Stimulated activated naive CD8-positive, alpha-beta T cell treated with anti-CD3 and anti-CD28 coated beads, Interleukin-15, amount 100 ng/mL, for 72 hours (primary cell): ENCODE results near the gene GRB10.

Source experiments
- ATAC-seq: fragments of 150-1000 bp; cut with Tn5 transposase; 2 replicates; pipeline ENCODE4 v1.10.0; 2021; ENCODE audit warnings: mild to moderate bottlenecking, moderate library complexity
- DNase-seq, 2 donors: peaks; one replicate each; pipeline ENCODE4 v3.0.0; 2021 to 2022
- H3K27ac Mint-ChIP-seq, 2 donors: one replicate each; pipeline ENCODE4 v1.8.0; 2022; ENCODE audit warnings: mild to moderate bottlenecking in 2 of 2, mixed read lengths in 2 of 2, moderate library complexity in 2 of 2
- H3K27me3 Mint-ChIP-seq: one replicate; pipeline ENCODE4 v1.8.0; 2022; ENCODE audit warnings: mixed read lengths
- H3K4me1 Mint-ChIP-seq: one replicate; pipeline ENCODE4 v1.8.0; 2022; ENCODE audit warnings: mild to moderate bottlenecking, mixed read lengths
- H3K4me3 Mint-ChIP-seq, 2 donors: one replicate each; pipeline ENCODE4 v1.8.0; 2022; ENCODE audit warnings: mild to moderate bottlenecking in 2 of 2, mixed read lengths in 2 of 2, moderate library complexity in 1 of 2
- H3K9me3 Mint-ChIP-seq, 2 donors: one replicate each; pipeline ENCODE4 v1.8.0; 2022; ENCODE audit warnings: mixed read lengths in 2 of 2

The GRB10 gene

DNA sequence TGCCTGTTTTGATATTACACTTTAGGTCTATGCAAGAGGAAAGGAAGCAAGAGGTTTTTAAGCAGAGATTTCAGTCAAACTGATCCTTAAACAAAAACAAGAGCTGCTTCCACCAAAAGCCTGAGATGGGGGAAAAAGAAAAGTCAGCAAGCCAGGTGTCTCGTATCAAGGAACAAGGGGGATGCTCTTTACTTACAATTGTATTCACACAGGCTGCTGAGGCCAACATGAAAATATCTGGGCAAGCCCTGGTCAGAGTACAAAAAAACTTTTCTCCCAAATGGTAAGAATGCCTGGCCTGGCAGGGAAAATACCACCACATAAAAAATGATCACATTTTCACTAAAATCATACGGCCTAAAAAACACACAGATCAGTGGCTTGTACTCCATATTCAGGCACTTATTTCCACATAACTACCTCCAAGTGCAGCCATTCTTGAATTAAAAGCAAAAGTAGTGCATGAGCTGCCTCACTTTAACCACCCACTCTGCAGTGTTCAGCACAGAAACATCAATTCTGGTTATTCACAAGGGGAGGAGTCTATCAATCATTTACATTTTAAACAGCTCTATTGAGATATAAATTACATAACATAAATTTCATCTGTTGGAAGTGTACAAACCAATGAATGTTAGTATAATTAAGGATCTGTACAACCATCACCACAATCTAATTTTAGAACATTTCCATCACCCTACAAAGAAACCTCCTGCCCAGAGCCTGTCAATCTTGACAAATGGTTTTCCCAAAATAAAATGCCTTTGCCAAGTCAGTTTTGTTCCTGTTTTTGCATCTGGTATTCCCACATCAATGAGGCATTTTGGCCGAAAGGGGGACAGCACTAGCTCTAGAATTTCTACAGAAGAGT is 70.2 kb downstream of the GRB10 start:
- ATAC-seq = no peak
- Mint-ChIP-seq H3K4me1 (peaks cover 7% of the 10 kb centered on the region), H3K9me3 (peaks cover 0 to 7% of the 10 kb centered on the region in 2 donors), H3K27ac (peak overlapping the region in 1 of 2 donors; percentile 24), H3K4me3 (no peak overlapping the region), H3K27me3 (no peaks in the 10 kb centered on the region)
- no peak for DNase-seq

GRCh38 chr7:50711271-50712175 is 71.2 kb downstream of the GRB10 start:
- no peak for ATAC-seq
- Mint-ChIP-seq H3K4me1 (peaks cover 7% of the 10 kb centered on the region), H3K9me3 (peaks cover 0 to 7% of the 10 kb centered on the region in 2 donors), H3K4me3 (no peak overlapping the region), H3K27ac (peak overlapping the region in 1 of 2 donors; percentile 67), H3K27me3 (no peaks in the 10 kb centered on the region)
- DNase-seq = no peak

- no peaks in the 10 kb centered on the region for H3K27me3 Mint-ChIP-seq
- H3K4me1 Mint-ChIP-seq = peaks cover 7% of the 10 kb centered on the region
- DNase-seq (no peak), ATAC-seq (no peak)
- no peak overlapping the region for H3K4me3 Mint-ChIP-seq
- H3K27ac Mint-ChIP-seq = no peak overlapping the region
- peaks cover 0 to 7% of the 10 kb centered on the region in 2 donors for H3K9me3 Mint-ChIP-seq
These were observed 72.1 kb downstream of the GRB10 start for GRCh38 chr7:50710441-50711154.

- H3K27me3 Mint-ChIP-seq = no peaks in the 10 kb centered on the region
- no peak for DNase-seq
- no peak overlapping the region for H3K27ac Mint-ChIP-seq
- no peak overlapping the region for H3K4me3 Mint-ChIP-seq
- H3K4me1 Mint-ChIP-seq = peaks cover 7% of the 10 kb centered on the region
- no peak for ATAC-seq
- peaks cover 0 to 7% of the 10 kb centered on the region in 2 donors for H3K9me3 Mint-ChIP-seq
These were observed 73.5 kb downstream of the GRB10 start for GRCh38 chr7:50709151-50709550.

DNA sequence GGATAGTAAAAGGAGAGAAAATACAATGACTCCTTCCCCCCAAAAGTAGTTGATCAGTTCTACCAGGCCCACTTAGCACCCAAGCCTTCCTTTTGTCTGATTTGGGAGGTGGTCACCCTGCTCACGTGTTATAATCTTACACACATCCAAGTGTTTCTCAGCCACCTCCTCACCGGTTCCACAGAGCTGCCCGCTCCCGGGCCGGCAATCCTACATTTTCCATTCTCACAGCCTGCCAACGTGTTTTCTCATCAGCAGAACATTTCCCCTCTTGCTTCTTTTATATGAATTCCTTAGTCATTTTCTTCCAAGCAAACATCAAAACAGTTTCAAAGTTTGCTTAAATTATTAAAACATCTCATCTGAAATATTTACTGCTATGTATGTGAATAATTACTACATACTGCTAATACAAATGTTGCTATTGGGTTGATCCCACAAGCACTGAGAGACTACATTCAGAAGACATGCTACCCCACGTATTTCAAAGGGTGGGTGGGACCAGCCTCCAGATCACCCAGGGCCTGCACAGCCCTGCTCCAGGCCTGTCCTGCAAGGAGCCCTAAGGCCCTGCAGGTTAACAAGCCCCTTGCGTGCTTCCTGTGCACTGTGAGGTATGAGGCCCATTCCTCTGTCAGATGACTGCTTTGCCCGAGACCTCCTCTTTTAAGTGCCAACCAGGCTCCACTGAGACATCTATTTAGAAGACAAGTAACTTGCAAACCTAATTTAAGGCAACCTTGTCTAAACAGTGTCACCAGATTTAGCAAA is 75.3 kb downstream of the GRB10 start:
- H3K27me3 Mint-ChIP-seq = no peaks in the 10 kb centered on the region
- H3K27ac Mint-ChIP-seq = no peak overlapping the region
- ATAC-seq = no peak
- no peaks in the 10 kb centered on the region for H3K9me3 Mint-ChIP-seq
- no peaks in the 10 kb centered on the region for H3K4me1 Mint-ChIP-seq
- no peak for DNase-seq
- H3K4me3 Mint-ChIP-seq = no peak overlapping the region

DNA sequence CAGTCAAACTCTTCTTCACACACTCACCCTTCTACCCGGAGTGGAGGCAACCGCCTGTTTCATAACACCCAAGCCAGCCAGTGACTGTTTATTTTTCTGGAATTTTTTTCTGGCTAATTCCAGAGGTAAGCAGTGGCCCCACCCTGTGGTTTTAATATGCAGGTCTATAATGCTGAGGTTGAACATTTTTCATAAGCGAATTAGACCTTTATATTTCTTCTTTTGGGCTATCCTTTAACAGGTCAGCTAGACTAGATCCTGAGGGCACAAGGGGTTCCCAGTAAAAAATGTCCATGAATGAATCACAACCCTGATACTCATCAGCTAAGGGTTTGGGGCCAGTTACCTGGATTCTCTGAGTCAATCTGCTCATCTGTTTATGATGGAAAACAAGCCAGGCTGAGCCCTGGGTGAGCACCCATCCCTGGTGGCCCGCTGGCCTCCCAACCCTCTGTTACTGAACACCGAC is 76.2 kb downstream of the GRB10 start:
- H3K27me3 Mint-ChIP-seq = no peaks in the 10 kb centered on the region
- no peaks in the 10 kb centered on the region for H3K9me3 Mint-ChIP-seq
- no peaks in the 10 kb centered on the region for H3K4me1 Mint-ChIP-seq
- H3K4me3 Mint-ChIP-seq = no peak overlapping the region
- no peak overlapping the region for H3K27ac Mint-ChIP-seq
- ATAC-seq (no peak), DNase-seq (no peak)

DNA sequence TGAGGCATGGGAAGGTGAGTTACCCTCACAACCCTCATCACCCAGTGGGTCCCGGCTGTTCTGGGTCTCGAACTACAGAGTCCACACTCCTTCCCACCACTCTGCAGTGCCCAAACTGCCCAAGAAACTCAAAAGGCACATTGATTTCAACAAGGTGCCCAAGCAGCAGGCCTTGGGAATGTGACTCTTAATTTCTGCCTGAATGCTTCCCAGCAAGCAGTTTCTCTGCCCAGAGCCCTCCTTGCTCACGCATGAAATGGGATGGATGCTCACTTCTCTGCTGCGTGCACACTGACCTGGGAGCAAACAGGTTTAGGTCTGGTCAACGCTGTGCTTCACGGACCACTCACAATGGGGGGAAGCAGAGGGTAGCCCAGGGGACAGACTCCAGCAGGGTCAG is 77.9 kb downstream of the GRB10 start:
- Mint-ChIP-seq H3K4me1 (no peaks in the 10 kb centered on the region), H3K27me3 (no peaks in the 10 kb centered on the region), H3K9me3 (no peaks in the 10 kb centered on the region), H3K4me3 (no peak overlapping the region), H3K27ac (no peak overlapping the region)
- no peak for ATAC-seq
- no peak for DNase-seq

DNA sequence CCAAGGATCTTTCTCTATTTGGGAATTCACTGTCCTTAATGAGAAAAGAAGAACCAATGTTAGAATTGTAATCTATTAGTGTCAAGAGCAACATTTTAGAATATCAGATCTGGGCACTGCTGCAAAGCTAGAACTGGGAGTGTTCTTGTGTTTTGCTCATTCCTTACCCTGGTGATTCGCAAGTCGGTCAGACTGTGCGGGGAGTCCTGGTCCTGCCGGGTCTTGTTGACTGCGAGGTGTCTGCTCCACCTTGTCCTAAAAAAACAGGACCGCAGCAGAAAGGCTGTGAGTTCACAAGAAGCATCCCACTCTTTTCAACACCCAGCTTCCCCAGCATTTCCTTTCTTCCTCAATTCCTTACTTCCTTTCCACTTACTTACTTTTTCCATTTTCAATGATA is 79.0 kb downstream of the GRB10 start:
- DNase-seq = no peak
- no peaks in the 10 kb centered on the region for H3K9me3 Mint-ChIP-seq
- H3K4me3 Mint-ChIP-seq = no peak overlapping the region
- no peak for ATAC-seq
- H3K27ac Mint-ChIP-seq = no peak overlapping the region
- H3K27me3 Mint-ChIP-seq = no peaks in the 10 kb centered on the region
- H3K4me1 Mint-ChIP-seq = no peaks in the 10 kb centered on the region

GRCh38 chr7:50699143-50699542 is 83.6 kb downstream of the GRB10 start:
- H3K9me3 Mint-ChIP-seq = no peaks in the 10 kb centered on the region
- ATAC-seq (no peak), DNase-seq (no peak)
- H3K27ac Mint-ChIP-seq = peak overlapping the region in 1 of 2 donors; percentile 21
- peaks cover 4% of the 10 kb centered on the region for H3K4me1 Mint-ChIP-seq
- H3K4me3 Mint-ChIP-seq = no peak overlapping the region
- no peaks in the 10 kb centered on the region for H3K27me3 Mint-ChIP-seq

DNA sequence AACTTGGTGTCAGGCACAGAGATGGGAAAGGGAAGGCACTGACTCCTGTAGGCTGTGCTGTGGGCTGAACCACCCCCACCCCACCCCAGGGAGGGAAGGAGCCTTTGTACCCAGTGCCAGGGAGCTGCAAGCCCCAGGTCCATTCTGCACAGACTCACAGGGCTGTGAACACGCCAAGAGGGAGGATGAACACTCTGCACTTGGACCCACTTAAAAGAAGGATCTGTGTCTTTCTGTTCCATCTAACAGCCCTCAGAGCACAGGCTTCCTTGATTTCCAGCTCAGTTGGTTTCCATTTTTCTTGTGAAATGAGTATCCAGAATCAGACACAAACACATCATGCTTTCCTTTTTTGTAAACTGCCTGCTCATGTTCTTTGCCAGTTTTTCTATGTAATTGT is 84.9 kb downstream of the GRB10 start:
- H3K27ac Mint-ChIP-seq = no peak overlapping the region
- no peak overlapping the region for H3K4me3 Mint-ChIP-seq
- H3K9me3 Mint-ChIP-seq = no peaks in the 10 kb centered on the region
- no peaks in the 10 kb centered on the region for H3K27me3 Mint-ChIP-seq
- peaks cover 4% of the 10 kb centered on the region for H3K4me1 Mint-ChIP-seq
- DNase-seq = no peak
- ATAC-seq = no peak

DNA sequence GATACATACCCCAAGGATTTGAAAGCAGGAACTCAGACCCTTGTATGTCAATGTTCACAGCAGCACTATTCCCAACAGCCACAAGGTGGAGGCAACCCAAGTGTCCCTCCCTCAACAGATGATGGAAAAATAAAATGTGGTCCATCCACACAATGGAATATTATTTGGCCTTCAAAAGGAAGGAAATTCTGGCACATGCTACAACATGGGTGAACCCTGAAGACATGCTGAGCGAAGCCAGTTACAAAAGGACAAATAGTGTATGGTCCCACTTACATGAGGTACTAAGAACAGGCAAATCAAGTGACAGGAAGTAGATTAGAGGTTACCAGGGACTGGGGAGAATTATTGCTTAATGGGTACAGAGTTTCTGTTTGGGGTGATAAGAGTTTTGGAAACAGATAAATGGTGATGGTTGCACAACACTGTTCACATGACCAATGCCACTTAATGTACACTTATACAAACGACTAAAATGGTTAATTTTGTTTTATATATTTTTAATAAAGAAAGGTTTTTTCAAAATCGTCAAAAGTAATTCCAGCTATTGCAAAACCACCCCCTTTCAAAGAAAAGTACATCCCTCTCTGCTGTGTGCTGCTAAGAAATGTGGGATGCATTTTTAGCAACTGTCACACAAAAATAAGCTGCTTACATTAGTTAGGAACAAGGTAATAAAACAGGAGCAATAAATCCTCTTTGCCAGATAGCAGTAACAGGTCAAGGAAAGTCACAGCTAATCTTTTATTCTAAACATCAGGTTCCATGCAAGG is 85.7 kb downstream of the GRB10 start:
- peaks cover 4% of the 10 kb centered on the region for H3K4me1 Mint-ChIP-seq
- ATAC-seq (peak; percentile 58), DNase-seq (no peak)
- no peak overlapping the region for H3K27ac Mint-ChIP-seq
- no peaks in the 10 kb centered on the region for H3K27me3 Mint-ChIP-seq
- no peaks in the 10 kb centered on the region for H3K9me3 Mint-ChIP-seq
- no peak overlapping the region for H3K4me3 Mint-ChIP-seq

- H3K27me3 Mint-ChIP-seq = no peaks in the 10 kb centered on the region
- no peak overlapping the region for H3K4me3 Mint-ChIP-seq
- H3K27ac Mint-ChIP-seq = peak overlapping the region in 1 of 2 donors; percentile 45
- no peak for ATAC-seq
- no peak for DNase-seq
- no peaks in the 10 kb centered on the region for H3K9me3 Mint-ChIP-seq
- peaks cover 4% of the 10 kb centered on the region for H3K4me1 Mint-ChIP-seq
These were observed 87.7 kb downstream of the GRB10 start for GRCh38 chr7:50695026-50695425.

GRCh38 chr7:50693455-50694130 is 89.1 kb downstream of the GRB10 start:
- Mint-ChIP-seq H3K4me1 (peaks cover 4% of the 10 kb centered on the region), H3K27ac (peak overlapping the region in 1 of 2 donors; percentile 47), H3K9me3 (no peaks in the 10 kb centered on the region), H3K27me3 (no peaks in the 10 kb centered on the region), H3K4me3 (no peak overlapping the region)
- ATAC-seq (no peak), DNase-seq (no peak)

DNA sequence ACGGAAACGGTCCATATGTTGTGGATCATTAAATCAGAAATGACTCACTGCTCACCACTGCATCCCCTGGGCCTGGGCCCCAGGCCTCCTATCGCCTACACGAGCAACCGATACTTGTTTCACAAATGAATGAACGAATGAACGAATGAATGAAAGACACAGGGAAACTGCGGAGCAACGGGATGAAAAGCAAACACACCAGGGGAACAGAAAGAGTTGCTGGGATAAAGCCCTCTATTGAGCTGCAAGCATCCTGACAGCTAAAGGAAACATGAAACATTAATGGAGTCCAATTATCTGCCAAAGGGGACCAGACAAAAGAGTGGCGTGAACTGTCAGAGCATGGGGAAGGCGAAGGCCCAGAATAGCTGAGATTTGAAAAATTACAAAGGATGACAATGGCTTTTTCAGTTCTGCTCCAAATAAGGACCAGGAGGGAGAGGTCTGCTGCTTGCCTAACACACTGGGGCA is 92.1 kb downstream of the GRB10 start:
- Mint-ChIP-seq H3K9me3 (no peaks in the 10 kb centered on the region), H3K4me3 (no peak overlapping the region), H3K27ac (no peak overlapping the region), H3K4me1 (no peaks in the 10 kb centered on the region), H3K27me3 (peaks cover under 1% of the 10 kb centered on the region)
- ATAC-seq = no peak
- DNase-seq = no peak
